Measurements from ENCODE around the gene TMPRSS9. TPM values are rescaled to one million over a fixed set of nuclear protein-coding genes. Genes with fewer than 3 reads are reported as not detected.

Gene TMPRSS9
- total and polyA plus RNA-seq, 2 of the 13 experiments (the other 11 are each of a cell fraction or from before 2014, with no cell fraction given), result 2.5 to 5.2 TPM

- TF ChIP-seq HMGXB4 (CRISPR knock-in tag; IDR thresholded peaks at IDR 0.05; ENCODE audit: borderline replicate concordance in 1 of 2, low read depth in 1 of 2), result peak; percentile 90 to 94
- peak; percentile 39; the same call in 1 of the 2 replicates for TF ChIP-seq ELF1 (CRISPR knock-in tag; IDR thresholded peaks at IDR 0.05)
- TF ChIP-seq ETV6 (CRISPR knock-in tag; conservative IDR thresholded peaks at IDR 0.05), result no peak
- TF ChIP-seq PPARG (CRISPR knock-in tag; conservative IDR thresholded peaks at IDR 0.05), result 0 out of 2 replicates have a peak, but pooled peaks have one; percentile 36
- TF ChIP-seq ZNF710 (CRISPR knock-in tag; IDR thresholded peaks at IDR 0.05; ENCODE audit: borderline replicate concordance), result 0 out of 2 replicates have a peak, but pooled peaks have one; percentile 40
- peak; percentile 23; the same call in 1 of the 2 replicates for TF ChIP-seq ZKSCAN8 (CRISPR knock-in tag; IDR thresholded peaks at IDR 0.05; ENCODE audit: borderline replicate concordance)
- TF ChIP-seq ZNF274 (CRISPR knock-in tag; IDR thresholded peaks at IDR 0.05), result 0 out of 2 replicates have a peak, but pooled peaks have one; percentile 54
- no peak for TF ChIP-seq HNF4A (CRISPR knock-in tag; IDR thresholded peaks at IDR 0.05)
- TF ChIP-seq DNMT1 (CRISPR knock-in tag; IDR thresholded peaks at IDR 0.05), result no peak
- peak; percentile 30; the same call in 1 of the 2 replicates for TF ChIP-seq DRAP1 (CRISPR knock-in tag; IDR thresholded peaks at IDR 0.05)
- no peak for TF ChIP-seq AGO2 (optimal IDR thresholded peaks at IDR 0.05; ENCODE audit: low read depth, low read length)
- no peak for TF ChIP-seq TRIM22 (IDR thresholded peaks at IDR 0.05)
- no peak for TF ChIP-seq AHR (CRISPR knock-in tag; IDR thresholded peaks at IDR 0.05)
- TF ChIP-seq GZF1 (CRISPR knock-in tag; IDR thresholded peaks at IDR 0.05), result no peak
- TF ChIP-seq ZBTB38 (CRISPR knock-in tag; IDR thresholded peaks at IDR 0.05), result peak; percentile 56; the same call in 1 of the 2 replicates
- TF ChIP-seq AGO1 (IDR thresholded peaks at IDR 0.05; ENCODE audit: low read depth, low read length, poor library complexity, severe bottlenecking), result peak; percentile 69
- no peak for TF ChIP-seq SP5 (CRISPR knock-in tag; IDR thresholded peaks at IDR 0.05; ENCODE audit: borderline replicate concordance, low read depth)
- no peak for TF ChIP-seq XBP1 (CRISPR knock-in tag; IDR thresholded peaks at IDR 0.05)
- no peak for TF ChIP-seq ZBTB46 (CRISPR knock-in tag; IDR thresholded peaks at IDR 0.05; ENCODE audit: borderline replicate concordance)
- TF ChIP-seq RBM22 (optimal IDR thresholded peaks at IDR 0.05; ENCODE audit: low read length), result no peak
- TF ChIP-seq MYPOP (CRISPR knock-in tag; IDR thresholded peaks at IDR 0.05), result no peak
- TF ChIP-seq ZNF768 (CRISPR knock-in tag; IDR thresholded peaks at IDR 0.05), result peak; percentile 68; the same call in 1 of the 2 replicates
These were observed 44.2 kb upstream of the TMPRSS9 start (continued) for GRCh38 chr19:2315818-2316353.
